GM23248 (cell line): ENCODE data around the gene CLIP2.

Experiments
- EZH2 ChIP-seq: fragments of 200-600 bp; sonication (generic); IDR thresholded peaks from 2 replicates; pipeline ENCODE4 v1.6.1; 2018; ENCODE audit warnings: antibody characterized with exemption, mild to moderate bottlenecking; ENCODE audit not compliant: insufficient read depth, poor library complexity, severe bottlenecking
- EZH2phosphoT487 ChIP-seq: fragments of 200-600 bp; sonication (generic); IDR thresholded peaks from 2 replicates; pipeline ENCODE4 v1.6.1; 2018; ENCODE audit warnings: antibody characterized with exemption, moderate library complexity, mild to moderate bottlenecking, low read depth; ENCODE audit not compliant: insufficient read depth

DNA sequence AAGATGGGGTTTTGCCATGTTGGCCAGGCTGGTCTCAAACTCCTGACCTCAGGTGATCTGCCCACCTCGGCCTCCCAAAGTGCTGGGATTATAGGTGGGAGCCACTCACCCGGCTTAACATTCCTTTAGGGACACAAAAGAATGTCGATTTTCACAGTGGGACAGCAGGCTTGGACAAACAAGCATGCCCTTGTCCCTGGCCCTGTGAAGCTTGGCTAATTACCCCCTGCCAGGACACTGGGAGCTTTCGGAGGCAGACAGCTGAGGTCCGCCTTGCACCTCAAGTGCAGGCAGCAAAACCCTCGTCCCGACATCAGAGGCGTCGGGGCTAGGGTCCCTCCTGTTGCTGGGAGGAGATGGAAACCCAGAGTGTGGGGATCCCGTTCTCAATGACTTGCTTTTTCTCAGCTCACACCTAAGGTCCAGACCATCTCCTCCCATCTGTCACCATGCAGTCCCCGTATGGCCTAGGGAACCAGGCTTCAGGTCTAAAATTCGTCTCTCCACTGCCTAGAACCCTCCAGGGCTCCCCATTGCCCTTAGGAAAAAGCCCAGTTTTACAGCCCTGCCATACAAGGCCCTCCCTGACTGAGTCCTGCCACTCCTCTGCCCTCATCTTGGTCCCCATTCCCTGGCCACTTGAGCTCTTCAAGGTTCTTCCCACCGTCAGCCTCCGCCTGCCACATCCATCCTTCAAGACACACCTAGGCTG, 6.3 kb upstream of the CLIP2 start:
- TF ChIP-seq EZH2: no peak
- no peak for TF ChIP-seq EZH2phosphoT487
